ENCODE data around the gene SLAMF9.

The SLAMF9 gene

DNA sequence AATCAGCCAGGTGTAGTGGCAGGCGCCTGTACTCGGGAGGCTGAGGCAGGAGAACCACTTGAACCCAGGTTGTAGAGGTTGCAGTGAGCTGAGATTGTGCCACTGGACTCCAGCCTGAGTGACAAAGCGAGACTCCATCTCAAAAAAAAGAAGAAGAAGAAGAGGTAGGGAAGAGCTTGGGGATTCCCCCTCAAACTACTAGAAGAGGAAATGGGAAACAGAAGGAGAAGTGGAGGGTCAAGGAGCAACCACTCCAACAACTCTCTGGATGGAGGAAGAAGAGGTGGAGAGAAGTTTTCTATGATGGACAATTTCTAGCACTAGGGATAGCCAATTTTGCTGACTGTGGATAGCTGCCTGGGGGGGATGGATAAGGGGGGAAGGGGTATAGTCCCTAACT, 14.9 kb upstream of the SLAMF9 start:
- Histone ChIP-seq H3K4me1 (ENCODE audit: insufficient read depth, low read length, poor library complexity, severe bottlenecking) (no peaks in the 10 kb centered on the region), H3K4me3 (ENCODE audit: low read length, poor library complexity, severe bottlenecking) (no peak overlapping the region), H2AFZ (ENCODE audit: low read length) (no peak overlapping the region), H4K20me1 (ENCODE audit: insufficient read depth, low read length, poor library complexity, severe bottlenecking) (no peaks in the 10 kb centered on the region), H3K27me3 (ENCODE audit: insufficient read depth, low read length, poor library complexity, severe bottlenecking) (peaks cover 10% of the 10 kb centered on the region), H3K9me2 (replicated peaks; ENCODE audit: low read depth, low read length) (no peaks in the 10 kb centered on the region), H3K9me3 (ENCODE audit: insufficient read depth, low read depth, low read length) (no peaks in the 10 kb centered on the region), H3K4me2 (ENCODE audit: low read depth, low read length, poor library complexity, severe bottlenecking) (no peak overlapping the region), H3K9ac (ENCODE audit: low read depth, low read length, poor library complexity, severe bottlenecking) (no peak overlapping the region), H3K79me2 (ENCODE audit: insufficient read depth, low read length) (no peaks in the 10 kb centered on the region), H3K36me3 (ENCODE audit: insufficient read depth, low read length) (no peaks in the 10 kb centered on the region), H3F3A (ENCODE audit: low read depth) (no peaks in the 10 kb centered on the region)
- no peak for TF ChIP-seq EZH2phosphoT487 (IDR thresholded peaks at IDR 0.05; ENCODE audit: borderline replicate concordance)
- TF ChIP-seq, protein P1, sequence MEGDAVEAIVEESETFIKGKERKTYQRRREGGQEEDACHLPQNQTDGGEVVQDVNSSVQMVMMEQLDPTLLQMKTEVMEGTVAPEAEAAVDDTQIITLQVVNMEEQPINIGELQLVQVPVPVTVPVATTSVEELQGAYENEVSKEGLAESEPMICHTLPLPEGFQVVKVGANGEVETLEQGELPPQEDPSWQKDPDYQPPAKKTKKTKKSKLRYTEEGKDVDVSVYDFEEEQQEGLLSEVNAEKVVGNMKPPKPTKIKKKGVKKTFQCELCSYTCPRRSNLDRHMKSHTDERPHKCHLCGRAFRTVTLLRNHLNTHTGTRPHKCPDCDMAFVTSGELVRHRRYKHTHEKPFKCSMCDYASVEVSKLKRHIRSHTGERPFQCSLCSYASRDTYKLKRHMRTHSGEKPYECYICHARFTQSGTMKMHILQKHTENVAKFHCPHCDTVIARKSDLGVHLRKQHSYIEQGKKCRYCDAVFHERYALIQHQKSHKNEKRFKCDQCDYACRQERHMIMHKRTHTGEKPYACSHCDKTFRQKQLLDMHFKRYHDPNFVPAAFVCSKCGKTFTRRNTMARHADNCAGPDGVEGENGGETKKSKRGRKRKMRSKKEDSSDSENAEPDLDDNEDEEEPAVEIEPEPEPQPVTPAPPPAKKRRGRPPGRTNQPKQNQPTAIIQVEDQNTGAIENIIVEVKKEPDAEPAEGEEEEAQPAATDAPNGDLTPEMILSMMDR (conservative IDR thresholded peaks at IDR 0.05; ENCODE audit: low read length) = no peak

DNA sequence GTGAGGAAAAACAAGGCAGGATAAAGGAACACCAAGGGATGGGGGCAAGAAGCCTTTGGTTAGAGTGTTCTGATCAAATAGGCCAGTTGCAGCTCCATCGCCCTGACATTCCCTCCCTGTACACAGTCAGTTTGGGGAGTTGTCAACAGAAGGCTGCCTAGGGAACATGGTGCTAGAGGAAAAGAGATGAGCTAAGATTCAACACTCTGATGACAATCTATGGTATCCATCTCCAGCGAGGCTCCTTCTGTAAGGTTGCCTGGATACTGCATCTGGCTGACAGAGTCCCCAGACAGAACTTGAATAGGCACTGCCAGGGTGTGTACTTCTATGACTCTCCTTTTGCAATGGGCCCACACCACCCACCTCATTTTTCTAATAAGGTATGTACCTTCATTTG, 11.2 kb upstream of the SLAMF9 start:
- H3K9me2 ChIP-seq (replicated peaks; ENCODE audit: low read depth, low read length) = no peaks in the 10 kb centered on the region
- no peaks in the 10 kb centered on the region for H3K36me3 ChIP-seq (ENCODE audit: insufficient read depth, low read length)
- no peak for TF ChIP-seq EZH2phosphoT487 (IDR thresholded peaks at IDR 0.05; ENCODE audit: borderline replicate concordance)
- TF ChIP-seq, protein P1 (conservative IDR thresholded peaks at IDR 0.05; ENCODE audit: low read length) = no peak

DNA sequence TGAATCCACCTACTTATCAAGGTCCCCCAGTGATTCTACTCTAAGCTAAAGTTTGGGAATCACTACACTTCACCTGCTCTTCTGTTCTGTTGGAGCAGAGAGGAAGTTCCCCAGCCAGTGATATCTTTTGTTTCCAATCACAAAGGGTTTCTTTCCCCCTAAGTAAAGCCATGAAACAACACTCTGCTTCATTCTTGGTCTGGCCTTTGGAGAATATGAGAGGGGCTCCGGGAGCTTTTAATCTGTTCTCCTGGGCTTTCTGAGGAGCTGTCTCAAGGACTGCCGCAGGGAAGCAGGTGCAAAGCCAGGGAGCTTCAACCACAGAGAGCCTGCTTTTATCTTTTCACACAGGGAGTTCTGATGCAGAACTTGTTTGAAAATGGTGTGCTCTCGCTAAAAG, 10.1 kb upstream of the SLAMF9 start:
- Histone ChIP-seq H3K9ac (ENCODE audit: low read depth, low read length, poor library complexity, severe bottlenecking) (no peak overlapping the region), H4K20me1 (ENCODE audit: insufficient read depth, low read length, poor library complexity, severe bottlenecking) (no peaks in the 10 kb centered on the region), H3K9me3 (ENCODE audit: insufficient read depth, low read depth, low read length) (no peaks in the 10 kb centered on the region), H3K4me3 (ENCODE audit: low read length, poor library complexity, severe bottlenecking) (no peak overlapping the region), H3K79me2 (ENCODE audit: insufficient read depth, low read length) (no peaks in the 10 kb centered on the region), H3K9me2 (replicated peaks; ENCODE audit: low read depth, low read length) (no peaks in the 10 kb centered on the region), H3K27me3 (ENCODE audit: insufficient read depth, low read length, poor library complexity, severe bottlenecking) (peaks cover 10% of the 10 kb centered on the region), H3K4me1 (ENCODE audit: insufficient read depth, low read length, poor library complexity, severe bottlenecking) (no peaks in the 10 kb centered on the region), H2AFZ (ENCODE audit: low read length) (no peak overlapping the region), H3K36me3 (ENCODE audit: insufficient read depth, low read length) (no peaks in the 10 kb centered on the region), H3K4me2 (ENCODE audit: low read depth, low read length, poor library complexity, severe bottlenecking) (no peak overlapping the region), H3F3A (ENCODE audit: low read depth) (no peaks in the 10 kb centered on the region)
- TF ChIP-seq, protein P1 (conservative IDR thresholded peaks at IDR 0.05; ENCODE audit: low read length) = no peak
- TF ChIP-seq EZH2phosphoT487 (IDR thresholded peaks at IDR 0.05; ENCODE audit: borderline replicate concordance) = no peak

More for the DNA sequence above, 11.2 kb upstream of the SLAMF9 start:
- Histone ChIP-seq H3F3A (ENCODE audit: low read depth) (no peaks in the 10 kb centered on the region), H3K79me2 (ENCODE audit: insufficient read depth, low read length) (no peaks in the 10 kb centered on the region), H2AFZ (ENCODE audit: low read length) (no peak overlapping the region), H3K27me3 (ENCODE audit: insufficient read depth, low read length, poor library complexity, severe bottlenecking) (peaks cover 10% of the 10 kb centered on the region), H3K4me3 (ENCODE audit: low read length, poor library complexity, severe bottlenecking) (no peak overlapping the region), H3K9ac (ENCODE audit: low read depth, low read length, poor library complexity, severe bottlenecking) (no peak overlapping the region), H3K4me1 (ENCODE audit: insufficient read depth, low read length, poor library complexity, severe bottlenecking) (no peaks in the 10 kb centered on the region), H3K4me2 (ENCODE audit: low read depth, low read length, poor library complexity, severe bottlenecking) (no peak overlapping the region), H3K9me3 (ENCODE audit: insufficient read depth, low read depth, low read length) (no peaks in the 10 kb centered on the region), H4K20me1 (ENCODE audit: insufficient read depth, low read length, poor library complexity, severe bottlenecking) (no peaks in the 10 kb centered on the region)
